OCI-LY7 (cell line): Measurements from ENCODE around the gene HERC2. TPM values are rescaled to one million over a fixed set of nuclear protein-coding genes. Genes with fewer than 3 reads are reported as not detected.
"Not testable (repeated sequence)": the region's sequence is repeated elsewhere in the genome, so short reads cannot be mapped to it uniquely, and the experiment has no call there.

Source experiments
- BruUV-seq: library from RNA; stranded (reverse); fragments of 400-500 nt; replicated peaks from 2 replicates; lab custom pipeline; 2021; lab: Mats Ljungman, UMichigan
- CTCF ChIA-PET: fragments of 300-600 bp; sonication (Branson Sonifier 250); formaldehyde crosslinking; loops from one replicate; lab custom pipeline; 2022; ENCODE audit warnings: antibody characterized with exemption; ENCODE audit not compliant: unreplicated experiment; lab: Charles Lee
- POLR2A ChIA-PET: fragments of 300-600 bp; sonication (Branson Sonifier 250); formaldehyde crosslinking; loops from one replicate; lab custom pipeline; 2022; ENCODE audit warnings: antibody characterized with exemption; lab: Charles Lee
- DNase-seq: peaks from one replicate; pipeline ENCODE4 v3.0.0-alpha.2; 2015; ENCODE audit warnings: low spot score
- H2AFZ ChIP-seq: fragments of 200-600 bp; sonication (generic), shearing (Covaris generic); 2 replicates; pipeline ENCODE4 v1.6.1; 2014; ENCODE audit warnings: mild to moderate bottlenecking, antibody characterized with exemption, low read length, moderate library complexity
- H3K27ac ChIP-seq: fragments of 200-600 bp; sonication (generic); 2 replicates; pipeline ENCODE4 v1.5.1; 2014; ENCODE audit warnings: mixed run types, low read depth, mild to moderate bottlenecking, moderate library complexity, low read length, inconsistent platforms; ENCODE audit not compliant: poor library complexity, severe bottlenecking
- H3K36me3 ChIP-seq: fragments of 200-600 bp; sonication (generic); 2 replicates; pipeline ENCODE4 v1.6.1; 2014; ENCODE audit warnings: mild to moderate bottlenecking, antibody characterized with exemption, low read length, moderate library complexity, mixed read lengths; ENCODE audit not compliant: insufficient read depth
- H3K4me1 ChIP-seq: fragments of 200-600 bp; sonication (generic); 2 replicates; pipeline ENCODE4 v1.5.1; 2014; ENCODE audit warnings: mild to moderate bottlenecking, low read length; ENCODE audit not compliant: insufficient read depth, poor library complexity, severe bottlenecking
- H3K4me2 ChIP-seq: fragments of 200-600 bp; sonication (generic); 2 replicates; pipeline ENCODE4 v1.6.1; 2014; ENCODE audit warnings: mild to moderate bottlenecking, low read length
- H3K4me3 ChIP-seq: fragments of 200-600 bp; sonication (generic); 2 replicates; pipeline ENCODE4 v1.5.1; 2014; ENCODE audit warnings: mild to moderate bottlenecking, low read depth, low read length; ENCODE audit not compliant: poor library complexity, severe bottlenecking
- H3K79me2 ChIP-seq: fragments of 200-600 bp; sonication (generic); 2 replicates; pipeline ENCODE4 v1.6.1; 2016; ENCODE audit warnings: low read depth, mild to moderate bottlenecking, low read length, moderate library complexity, mixed read lengths; ENCODE audit not compliant: insufficient read depth
- H3K9me2 ChIP-seq: fragments of 200-600 bp; sonication (generic); 2 replicates; pipeline ENCODE4 v1.6.1; 2016; ENCODE audit warnings: mild to moderate bottlenecking, low read length, mixed read lengths; ENCODE audit not compliant: insufficient read depth
- H3K9me3 ChIP-seq: fragments of 200-600 bp; sonication (generic); 2 replicates; pipeline ENCODE4 v1.6.1; 2014; ENCODE audit warnings: mild to moderate bottlenecking, mixed run types, low read length, mixed read lengths
- H4K20me1 ChIP-seq: fragments of 200-600 bp; sonication (generic); 2 replicates; pipeline ENCODE4 v1.6.1; 2014; ENCODE audit warnings: mild to moderate bottlenecking, antibody characterized with exemption, low read length, moderate library complexity, mixed read lengths; ENCODE audit not compliant: insufficient read depth
- CTCF ChIP-seq: fragments of 200-600 bp; sonication (generic); conservative IDR thresholded peaks from 2 replicates; pipeline ENCODE4 v1.5.1; 2014; ENCODE audit warnings: mild to moderate bottlenecking, antibody characterized with exemption, low read length, moderate library complexity, mixed read lengths
- EZH2phosphoT487 ChIP-seq: fragments of 200-600 bp; sonication (generic); IDR thresholded peaks from 2 replicates; pipeline ENCODE4 v1.6.1; 2018; ENCODE audit warnings: low read depth, borderline replicate concordance, mild to moderate bottlenecking, mixed run types, antibody characterized with exemption, low read length, moderate library complexity, mixed read lengths
- intact Hi-C: fragments of 100-400 bp; cut with micrococcal nuclease; formaldehyde crosslinking; loops from one replicate; pipeline ENCODE4 v1.10.0; 2022; ENCODE audit not compliant: unreplicated experiment
- total RNA-seq, 2 experiments: library from RNA; depleted of rRNA in 1 of 2; stranded (reverse); fragments of >200 nt in 1 of 2; shearing (Covaris generic) in 1 of 2; gene quantifications; 2 replicates each; pipeline ENCODE4 v1.2.3, GENCODE V29; 2014 to 2022

Gene HERC2
- total RNA-seq, 2 experiments from 2014 or later: 55.5 to 94.0 TPM

DNA sequence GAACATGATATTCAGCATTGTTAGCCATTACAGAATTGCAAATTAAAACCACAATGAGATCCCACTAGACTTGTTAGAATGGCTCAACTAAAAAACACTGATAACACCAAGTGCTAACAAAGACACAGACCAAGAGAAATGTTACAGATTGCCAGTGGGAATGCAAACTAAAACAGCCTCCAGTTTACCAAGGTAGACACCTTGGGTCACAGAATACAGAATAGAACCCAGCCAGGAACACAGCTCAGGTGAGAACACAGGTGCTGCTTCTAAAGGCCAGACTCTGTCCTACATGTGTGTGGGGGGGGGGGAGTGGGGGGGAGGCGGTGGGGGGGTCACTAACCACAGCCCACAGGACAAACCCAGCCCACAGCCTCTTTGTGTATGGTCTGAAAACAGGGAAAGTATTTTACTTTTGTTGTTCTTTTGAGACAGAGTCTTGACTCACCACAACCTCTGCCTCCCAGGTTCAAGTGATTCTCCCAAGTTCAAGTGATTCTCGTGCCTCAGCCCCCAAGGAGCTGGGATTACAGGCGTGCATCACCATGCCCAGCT is 26.9 kb downstream of the HERC2 start:
- Histone ChIP-seq H3K36me3 (peaks cover 34% of the 10 kb centered on the region), H3K9me3 (peaks cover 13% of the 10 kb centered on the region)
- DNase-seq, H2AFZ ChIP-seq, H3K79me2 ChIP-seq, H3K4me2 ChIP-seq, H3K9me2 ChIP-seq, H3K4me1 ChIP-seq, H4K20me1 ChIP-seq, intact Hi-C loops, CTCF ChIA-PET, H3K4me3 ChIP-seq, H3K27ac ChIP-seq, BruUV-seq, POLR2A ChIA-PET: not testable (repeated sequence)

GRCh38 chr15:28294560-28294959 is 27.4 kb downstream of the HERC2 start:
- H2AFZ ChIP-seq, DNase-seq, H3K4me2 ChIP-seq, H3K27ac ChIP-seq, BruUV-seq, H3K4me1 ChIP-seq, H3K79me2 ChIP-seq, POLR2A ChIA-PET, H3K9me2 ChIP-seq, CTCF ChIA-PET, H4K20me1 ChIP-seq, intact Hi-C loops, H3K4me3 ChIP-seq: not testable (repeated sequence)
- peaks cover 40% of the 10 kb centered on the region for H3K36me3 ChIP-seq
- H3K9me3 ChIP-seq: peaks cover 18% of the 10 kb centered on the region

- H4K20me1 ChIP-seq: no peaks in the 10 kb centered on the region
- no TSS peak for BruUV-seq
- no peak for DNase-seq
- intact Hi-C loops: no loop called here
- H3K9me2 ChIP-seq: no peaks in the 10 kb centered on the region
- peak overlapping the region; percentile 81 for H3K27ac ChIP-seq
- ChIA-PET CTCF (no interaction called here), POLR2A (no interaction called here)
- no peak for TF ChIP-seq CTCF
- no peak for TF ChIP-seq EZH2phosphoT487
- peaks cover 18% of the 10 kb centered on the region for H3K9me3 ChIP-seq
- peaks cover 13% of the 10 kb centered on the region; the same call in 1 of the 2 replicates for H3K79me2 ChIP-seq
- no peak overlapping the region for H2AFZ ChIP-seq
- H3K4me3 ChIP-seq: peak overlapping the region; percentile 37
- H3K36me3 ChIP-seq: peaks cover 48% of the 10 kb centered on the region
- peaks cover 15% of the 10 kb centered on the region for H3K4me1 ChIP-seq
- H3K4me2 ChIP-seq: peak overlapping the region; percentile 51
These were observed 32.1 kb downstream of the HERC2 start for GRCh38 chr15:28289694-28290463.

DNA sequence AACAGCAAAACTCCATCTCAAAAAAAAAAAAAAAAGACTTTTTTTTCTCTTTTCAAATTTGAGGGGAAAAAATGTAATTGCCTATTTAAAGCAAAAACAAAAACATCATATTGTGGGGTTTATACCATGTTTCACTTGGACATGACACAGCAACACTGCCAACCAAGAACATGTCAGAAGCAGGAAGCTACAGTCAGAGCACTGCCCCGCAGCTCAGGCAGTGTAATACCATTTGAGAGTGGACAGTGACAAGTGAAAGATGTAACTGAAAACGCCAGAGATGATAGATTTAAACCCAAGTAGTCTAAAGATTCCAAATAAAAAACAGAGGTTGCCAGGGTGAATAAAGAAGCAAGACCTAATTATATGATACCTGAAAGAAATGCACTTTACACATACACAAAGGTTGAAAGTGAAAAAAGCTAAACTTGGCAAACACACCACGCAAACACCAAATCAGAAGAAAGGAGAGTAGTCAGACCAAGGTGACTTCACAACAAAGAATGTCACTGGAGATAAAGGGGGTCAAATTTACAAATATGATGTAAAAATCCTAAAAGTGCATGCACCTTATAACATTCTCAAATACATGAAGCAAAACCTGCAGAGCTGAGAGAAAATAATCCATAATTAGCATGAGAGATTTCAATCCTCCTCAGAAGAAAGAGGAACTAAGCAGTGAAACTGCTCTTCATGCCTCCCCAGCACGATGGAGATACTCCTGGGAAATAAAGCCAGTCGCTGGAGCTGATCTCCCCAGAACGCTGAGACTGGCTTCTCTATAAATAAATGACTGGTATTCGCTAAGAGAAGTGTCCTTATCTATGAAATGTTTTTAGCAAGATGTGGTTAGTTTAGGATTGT is 32.9 kb downstream of the HERC2 start:
- intact Hi-C loops, POLR2A ChIA-PET, H2AFZ ChIP-seq, BruUV-seq, CTCF ChIA-PET, H3K9me2 ChIP-seq, H4K20me1 ChIP-seq: not testable (repeated sequence)
- peaks cover 18% of the 10 kb centered on the region for H3K9me3 ChIP-seq
- H3K4me1 ChIP-seq: peaks cover 17% of the 10 kb centered on the region
- H3K27ac ChIP-seq: peak overlapping the region; percentile 81
- H3K4me2 ChIP-seq: peak overlapping the region; percentile 51
- DNase-seq: peak; percentile 73
- peaks cover 19% of the 10 kb centered on the region; the same call in 1 of the 2 replicates for H3K79me2 ChIP-seq
- H3K4me3 ChIP-seq: peak overlapping the region; percentile 37
- H3K36me3 ChIP-seq: peaks cover 53% of the 10 kb centered on the region

GRCh38 chr15:28286659-28287058 is 35.3 kb downstream of the HERC2 start:
- H2AFZ ChIP-seq, H3K4me2 ChIP-seq, intact Hi-C loops, BruUV-seq, H4K20me1 ChIP-seq, H3K27ac ChIP-seq, H3K4me3 ChIP-seq, CTCF ChIA-PET, H3K9me2 ChIP-seq, POLR2A ChIA-PET, DNase-seq: not testable (repeated sequence)
- H3K9me3 ChIP-seq: peaks cover 18% of the 10 kb centered on the region
- H3K79me2 ChIP-seq: peaks cover 22% of the 10 kb centered on the region; the same call in 1 of the 2 replicates
- peaks cover 52% of the 10 kb centered on the region for H3K36me3 ChIP-seq
- peaks cover 20% of the 10 kb centered on the region for H3K4me1 ChIP-seq
